ENCODE results near the gene SLC30A2.
A peak's percentile ranks its signal among the peaks of the same experiment; 100 is the strongest.

SLC30A2 gene

GRCh38 chr1:26022404-26022779 lies 23.5 kb downstream of the SLC30A2 start:
- no peak for DNase-seq (ENCODE audit: low read depth)

GRCh38 chr1:26021647-26022403 lies 24.1 kb downstream of the SLC30A2 start, which contains the start of gene EXTL1:
EXTL1 (plus strand) TSS chr1:26021775; CDS start chr1:26022647, 872 bp downstream.
- peak; percentile 46 for DNase-seq (ENCODE audit: low read depth)

- no peak for DNase-seq (ENCODE audit: low read depth)
Measured at GRCh38 chr1:26020941-26021646, 24.8 kb downstream of the SLC30A2 start.

- DNase-seq (ENCODE audit: low read depth) = peak; percentile 47
Measured at GRCh38 chr1:26020330-26020768, 25.6 kb downstream of the SLC30A2 start.

- DNase-seq (ENCODE audit: low read depth) = no peak
Measured at GRCh38 chr1:26019641-26020315, 26.1 kb downstream of the SLC30A2 start.

GRCh38 chr1:26017606-26018005 lies 28.3 kb downstream of the SLC30A2 start:
- DNase-seq (ENCODE audit: low read depth) = no peak

GRCh38 chr1:26016953-26017545 lies 28.9 kb downstream of the SLC30A2 start:
- DNase-seq (ENCODE audit: low read depth) = peak; percentile 41

GRCh38 chr1:26016258-26016952 lies 29.5 kb downstream of the SLC30A2 start:
- no peak for DNase-seq (ENCODE audit: low read depth)

GRCh38 chr1:26015358-26015757 lies 30.6 kb downstream of the SLC30A2 start:
- DNase-seq (ENCODE audit: low read depth) = peak; percentile 95

GRCh38 chr1:26014179-26014578 lies 31.7 kb downstream of the SLC30A2 start:
- DNase-seq (ENCODE audit: low read depth) = no peak

- DNase-seq (ENCODE audit: low read depth) = no peak
Measured at GRCh38 chr1:26012864-26013263, 33.1 kb downstream of the SLC30A2 start.

GRCh38 chr1:26010825-26011224 lies 35.1 kb downstream of the SLC30A2 start:
- no peak for DNase-seq (ENCODE audit: low read depth)

- DNase-seq (ENCODE audit: low read depth) = no peak
Measured at GRCh38 chr1:26009796-26010447, 36.0 kb downstream of the SLC30A2 start.

GRCh38 chr1:26006710-26007109 lies 39.2 kb downstream of the SLC30A2 start:
- DNase-seq (ENCODE audit: low read depth) = no peak

GRCh38 chr1:26005434-26006105 lies 40.3 kb downstream of the SLC30A2 start:
- no peak for DNase-seq (ENCODE audit: low read depth)

- no peak for DNase-seq (ENCODE audit: low read depth)
Measured at GRCh38 chr1:26003756-26004155, 42.2 kb downstream of the SLC30A2 start.

GRCh38 chr1:26003262-26003661 lies 42.7 kb downstream of the SLC30A2 start:
- DNase-seq (ENCODE audit: low read depth) = no peak

- DNase-seq (ENCODE audit: low read depth) = no peak
Measured at GRCh38 chr1:25999041-25999800, 46.7 kb downstream of the SLC30A2 start.

GRCh38 chr1:25997828-25998761 lies 47.8 kb downstream of the SLC30A2 start, which contains the start of gene PAFAH2:
PAFAH2 (minus strand) TSS chr1:25998063; CDS start chr1:25990816, 7,247 bp downstream.
- DNase-seq (ENCODE audit: low read depth) = peak; percentile 100

All from amniotic epithelial cell (primary cell).